Measurements from ENCODE around the gene GRIN2B. TPM values are rescaled to one million over a fixed set of nuclear protein-coding genes. Genes with fewer than 3 reads are reported as not detected.

The GRIN2B gene
- total and polyA plus RNA-seq, 2 donors (not counting 1 experiment from before 2014, with no cell fraction given) = under 0.01 TPM; not detected in 1

DNA sequence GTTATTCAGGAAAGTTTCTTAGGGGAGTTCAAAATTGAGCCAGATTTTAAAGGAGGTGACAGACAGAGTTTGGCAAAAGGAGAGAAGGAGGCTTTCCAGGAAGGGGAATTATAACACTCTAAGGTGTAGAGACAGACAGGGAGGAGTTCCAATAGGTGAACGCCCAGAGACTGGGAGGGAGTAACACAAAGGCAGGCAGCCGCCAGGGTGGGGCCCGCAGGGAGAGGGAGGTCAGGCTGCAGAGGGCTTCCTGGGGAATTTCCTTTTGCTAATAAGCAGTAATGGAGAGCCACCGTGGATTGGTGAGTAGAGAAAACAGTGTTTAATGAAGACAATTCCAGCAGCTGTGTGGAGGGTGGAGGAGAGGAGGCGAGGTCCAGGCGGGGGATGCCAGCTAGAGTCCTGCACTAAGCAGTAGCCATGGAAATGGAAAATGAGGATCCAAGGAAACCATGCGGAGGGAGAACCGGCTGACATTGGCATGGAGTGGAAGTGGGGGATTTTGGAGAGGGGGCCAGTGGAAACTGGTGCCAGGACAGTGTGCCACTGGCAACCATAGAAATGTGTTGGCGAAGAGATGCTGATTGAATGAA, 22.2 kb downstream of the GRIN2B start:
- H3K27ac ChIP-seq (ENCODE audit: insufficient read depth, low read length) = no peak overlapping the region

GRCh38 chr12:13957576-13957975, 23.8 kb downstream of the GRIN2B start:
- H3K4me3 ChIP-seq (replicated peaks in 1 of 4; ENCODE audit: control extremely low read depth in 1 of 4, insufficient read depth in 1 of 4, low read depth in 3 of 4, low read length in 4 of 4) = no peak overlapping the region
- no peak overlapping the region for H3K4me2 ChIP-seq (ENCODE audit: extremely low read depth, insufficient read depth, low read length)
- no peaks in the 10 kb centered on the region for H4K20me1 ChIP-seq (ENCODE audit: control insufficient read depth, extremely low read depth, insufficient read depth, low read length)
- no peaks in the 10 kb centered on the region for H3K36me3 ChIP-seq (ENCODE audit: control insufficient read depth, insufficient read depth, low read length)
- H3K9me3 ChIP-seq (ENCODE audit: control insufficient read depth, insufficient read depth, low read depth, low read length) = no peaks in the 10 kb centered on the region
- no peaks in the 10 kb centered on the region for H3K79me2 ChIP-seq (ENCODE audit: control insufficient read depth, insufficient read depth, low read length)
- no peaks in the 10 kb centered on the region for H3K27me3 ChIP-seq (ENCODE audit: control insufficient read depth, insufficient read depth, low read length)
- TF ChIP-seq, protein P1, sequence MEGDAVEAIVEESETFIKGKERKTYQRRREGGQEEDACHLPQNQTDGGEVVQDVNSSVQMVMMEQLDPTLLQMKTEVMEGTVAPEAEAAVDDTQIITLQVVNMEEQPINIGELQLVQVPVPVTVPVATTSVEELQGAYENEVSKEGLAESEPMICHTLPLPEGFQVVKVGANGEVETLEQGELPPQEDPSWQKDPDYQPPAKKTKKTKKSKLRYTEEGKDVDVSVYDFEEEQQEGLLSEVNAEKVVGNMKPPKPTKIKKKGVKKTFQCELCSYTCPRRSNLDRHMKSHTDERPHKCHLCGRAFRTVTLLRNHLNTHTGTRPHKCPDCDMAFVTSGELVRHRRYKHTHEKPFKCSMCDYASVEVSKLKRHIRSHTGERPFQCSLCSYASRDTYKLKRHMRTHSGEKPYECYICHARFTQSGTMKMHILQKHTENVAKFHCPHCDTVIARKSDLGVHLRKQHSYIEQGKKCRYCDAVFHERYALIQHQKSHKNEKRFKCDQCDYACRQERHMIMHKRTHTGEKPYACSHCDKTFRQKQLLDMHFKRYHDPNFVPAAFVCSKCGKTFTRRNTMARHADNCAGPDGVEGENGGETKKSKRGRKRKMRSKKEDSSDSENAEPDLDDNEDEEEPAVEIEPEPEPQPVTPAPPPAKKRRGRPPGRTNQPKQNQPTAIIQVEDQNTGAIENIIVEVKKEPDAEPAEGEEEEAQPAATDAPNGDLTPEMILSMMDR (conservative IDR thresholded peaks at IDR 0.05 in 1 of 2, IDR thresholded peaks at IDR 0.05 in 1 of 2; ENCODE audit: low read depth in 1 of 2, low read length in 2 of 2) = no peak
- no peak for TF ChIP-seq EZH2 (IDR thresholded peaks at IDR 0.05; ENCODE audit: low read length, missing control alignments)
- no peak overlapping the region for H3K9ac ChIP-seq (ENCODE audit: insufficient read depth, low read length)
- no peak overlapping the region for H3K27ac ChIP-seq (ENCODE audit: insufficient read depth, low read length)
- DNase-seq (ENCODE audit: low read depth in 2 of 2) = no peak
- no peak overlapping the region for H2AFZ ChIP-seq (ENCODE audit: low read length)
- H3K4me1 ChIP-seq (ENCODE audit: control insufficient read depth, extremely low read depth, insufficient read depth, low read length) = no peaks in the 10 kb centered on the region

More for the DNA sequence above, 22.2 kb downstream of the GRIN2B start:
- DNase-seq (ENCODE audit: low read depth in 2 of 2) = no peak
- Histone ChIP-seq H2AFZ (ENCODE audit: low read length) (no peak overlapping the region), H3K4me2 (ENCODE audit: extremely low read depth, insufficient read depth, low read length) (no peak overlapping the region), H3K4me3 (replicated peaks in 1 of 4; ENCODE audit: control extremely low read depth in 1 of 4, insufficient read depth in 1 of 4, low read depth in 3 of 4, low read length in 4 of 4) (no peak overlapping the region), H4K20me1 (ENCODE audit: control insufficient read depth, extremely low read depth, insufficient read depth, low read length) (no peaks in the 10 kb centered on the region), H3K36me3 (ENCODE audit: control insufficient read depth, insufficient read depth, low read length) (no peaks in the 10 kb centered on the region), H3K4me1 (ENCODE audit: control insufficient read depth, extremely low read depth, insufficient read depth, low read length) (no peaks in the 10 kb centered on the region), H3K79me2 (ENCODE audit: control insufficient read depth, insufficient read depth, low read length) (no peaks in the 10 kb centered on the region), H3K9ac (ENCODE audit: insufficient read depth, low read length) (no peak overlapping the region), H3K27me3 (ENCODE audit: control insufficient read depth, insufficient read depth, low read length) (no peaks in the 10 kb centered on the region), H3K9me3 (ENCODE audit: control insufficient read depth, insufficient read depth, low read depth, low read length) (no peaks in the 10 kb centered on the region)
- TF ChIP-seq, protein P1 (conservative IDR thresholded peaks at IDR 0.05 in 1 of 2, IDR thresholded peaks at IDR 0.05 in 1 of 2; ENCODE audit: low read depth in 1 of 2, low read length in 2 of 2) = no peak
- no peak for TF ChIP-seq EZH2 (IDR thresholded peaks at IDR 0.05; ENCODE audit: low read length, missing control alignments)

DNA sequence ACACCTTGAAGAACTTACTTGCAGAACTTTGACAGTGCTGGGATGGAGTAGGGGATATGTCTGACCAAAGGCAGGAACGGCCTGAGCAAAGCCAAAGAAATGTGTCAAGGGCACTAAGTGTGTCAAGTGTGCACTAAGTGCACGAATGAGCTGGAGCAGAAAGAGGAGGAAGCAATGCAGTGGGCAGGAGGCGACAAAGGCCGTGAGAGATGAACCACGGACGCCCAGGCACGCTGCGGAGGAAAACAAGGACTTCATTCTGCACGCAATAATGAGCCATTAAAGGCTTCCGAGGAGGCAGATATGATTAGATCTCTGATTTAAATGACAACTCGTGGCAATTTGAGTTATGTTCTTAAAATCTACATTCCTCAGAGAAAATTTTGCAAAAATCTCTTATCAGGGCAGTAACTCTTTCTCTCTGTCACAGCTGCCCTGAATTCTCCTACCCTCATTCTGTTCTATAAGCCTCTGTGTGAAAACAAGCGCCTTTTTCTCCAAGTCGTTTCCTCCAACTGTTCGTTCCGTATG, 25.3 kb downstream of the GRIN2B start:
- no peak overlapping the region for H3K9ac ChIP-seq (ENCODE audit: insufficient read depth, low read length)
- no peak overlapping the region for H2AFZ ChIP-seq (ENCODE audit: low read length)
- H3K4me3 ChIP-seq (replicated peaks in 1 of 4; ENCODE audit: control extremely low read depth in 1 of 4, insufficient read depth in 1 of 4, low read depth in 3 of 4, low read length in 4 of 4) = no peak overlapping the region
- H4K20me1 ChIP-seq (ENCODE audit: control insufficient read depth, extremely low read depth, insufficient read depth, low read length) = no peaks in the 10 kb centered on the region
- no peaks in the 10 kb centered on the region for H3K9me3 ChIP-seq (ENCODE audit: control insufficient read depth, insufficient read depth, low read depth, low read length)
- DNase-seq (ENCODE audit: low read depth in 2 of 2) = no peak
- H3K27ac ChIP-seq (ENCODE audit: insufficient read depth, low read length) = no peak overlapping the region
- H3K79me2 ChIP-seq (ENCODE audit: control insufficient read depth, insufficient read depth, low read length) = no peaks in the 10 kb centered on the region
- no peak overlapping the region for H3K4me2 ChIP-seq (ENCODE audit: extremely low read depth, insufficient read depth, low read length)
- H3K36me3 ChIP-seq (ENCODE audit: control insufficient read depth, insufficient read depth, low read length) = no peaks in the 10 kb centered on the region
- TF ChIP-seq, protein P1 (conservative IDR thresholded peaks at IDR 0.05 in 1 of 2, IDR thresholded peaks at IDR 0.05 in 1 of 2; ENCODE audit: low read depth in 1 of 2, low read length in 2 of 2) = no peak
- no peak for TF ChIP-seq EZH2 (IDR thresholded peaks at IDR 0.05; ENCODE audit: low read length, missing control alignments)
- no peaks in the 10 kb centered on the region for H3K27me3 ChIP-seq (ENCODE audit: control insufficient read depth, insufficient read depth, low read length)
- H3K4me1 ChIP-seq (ENCODE audit: control insufficient read depth, extremely low read depth, insufficient read depth, low read length) = no peaks in the 10 kb centered on the region

All from fibroblast of lung (primary cell).